GM18517 (cell line): ENCODE data around the gene TASP1.
"Not testable (repeated sequence)": the region's sequence is repeated elsewhere in the genome, so short reads cannot be mapped to it uniquely, and the experiment has no call there.

Source experiments
- ATAC-seq: cut with Tn5 transposase; IDR thresholded peaks from one replicate; pipeline ENCODE4 v1.9.1; 2021; ENCODE audit warnings: mild to moderate bottlenecking, moderate library complexity; ENCODE audit not compliant: unreplicated experiment

TASP1 gene

GRCh38 chr20:13638496-13639149, at the start of gene TASP1:
Gene TASP1 (minus strand): TSS chr20:13638932. CDS start chr20:13630078, 8,854 bp downstream.
- peak; percentile 100 for ATAC-seq

- ATAC-seq: no peak
These were observed 49.1 kb upstream of the TASP1 start for GRCh38 chr20:13687815-13688214.

- ATAC-seq: no peak
These were observed 46.9 kb upstream of the TASP1 start for GRCh38 chr20:13685623-13686022.

GRCh38 chr20:13684566-13685222, 46.0 kb upstream of the TASP1 start:
- peak; percentile 58 for ATAC-seq

- no peak for ATAC-seq
These were observed 45.1 kb upstream of the TASP1 start for GRCh38 chr20:13683833-13684232.

GRCh38 chr20:13681248-13682125, 42.8 kb upstream of the TASP1 start:
- peak; percentile 96 for ATAC-seq

GRCh38 chr20:13678944-13679343, 40.2 kb upstream of the TASP1 start:
- ATAC-seq: no peak

- no peak for ATAC-seq
These were observed 38.5 kb upstream of the TASP1 start for GRCh38 chr20:13677241-13677640.

- no peak for ATAC-seq
These were observed 38.0 kb upstream of the TASP1 start for GRCh38 chr20:13676682-13677081.

GRCh38 chr20:13672690-13673089, 34.0 kb upstream of the TASP1 start:
- no peak for ATAC-seq

- ATAC-seq: no peak
These were observed 33.2 kb upstream of the TASP1 start for GRCh38 chr20:13671916-13672378.

GRCh38 chr20:13671512-13671911, 32.8 kb upstream of the TASP1 start:
- no peak for ATAC-seq

GRCh38 chr20:13670160-13670559, 31.4 kb upstream of the TASP1 start:
- no peak for ATAC-seq

GRCh38 chr20:13665709-13666395, 27.1 kb upstream of the TASP1 start:
- ATAC-seq: no peak

- no peak for ATAC-seq
These were observed 22.4 kb upstream of the TASP1 start for GRCh38 chr20:13661070-13661685.

- peak; percentile 100 for ATAC-seq
These were observed 20.6 kb upstream of the TASP1 start for GRCh38 chr20:13659288-13659687.

GRCh38 chr20:13658060-13658459, 19.3 kb upstream of the TASP1 start:
- ATAC-seq: not testable (repeated sequence)

GRCh38 chr20:13656721-13657368, 18.1 kb upstream of the TASP1 start:
- ATAC-seq: no peak

GRCh38 chr20:13654463-13655023, 15.8 kb upstream of the TASP1 start:
- no peak for ATAC-seq

- ATAC-seq: no peak
These were observed 11.7 kb upstream of the TASP1 start for GRCh38 chr20:13650474-13650873.
